Epithelial cell of proximal tubule (primary cell): ENCODE data around the gene KY. TPM values are rescaled to one million over a fixed set of nuclear protein-coding genes. Genes with fewer than 3 reads are reported as not detected.
"Not testable (repeated sequence)": the region's sequence is repeated elsewhere in the genome, so short reads cannot be mapped to it uniquely, and the experiment has no call there.

Source experiments
- DNase-seq: peaks from one replicate; pipeline ENCODE4 v3.0.0-alpha.2; 2011; ENCODE audit warnings: low read depth
- H3K4me3 ChIP-seq: 2 replicates; pipeline ENCODE4 v1.5.1; 2011; ENCODE audit warnings: low read depth, mild to moderate bottlenecking, low read length
- CTCF ChIP-seq: conservative IDR thresholded peaks from 2 replicates; pipeline ENCODE4 v1.5.1; 2012; ENCODE audit warnings: low read depth, mild to moderate bottlenecking, low read length
- total RNA-seq: library from RNA; depleted of rRNA; stranded (reverse); fragments of >200 nt; gene quantifications from 2 replicates; pipeline ENCODE4 v1.2.3, GENCODE V29; 2015

The KY gene
- total RNA-seq, 1 donor from 2014 or later = not detected

GRCh38 chr3:134594331-134594741 lies 56.5 kb downstream of the KY start:
- no peak for DNase-seq
- TF ChIP-seq CTCF = no peak
- no peak overlapping the region for H3K4me3 ChIP-seq

- H3K4me3 ChIP-seq = no peak overlapping the region
- no peak for DNase-seq
- no peak for TF ChIP-seq CTCF
Observed at GRCh38 chr3:134592806-134593205, 58.0 kb downstream of the KY start.

GRCh38 chr3:134590766-134591165 lies 60.1 kb downstream of the KY start:
- TF ChIP-seq CTCF = no peak
- no peak overlapping the region for H3K4me3 ChIP-seq
- DNase-seq = no peak

- no peak overlapping the region for H3K4me3 ChIP-seq
- no peak for TF ChIP-seq CTCF
- DNase-seq = no peak
Observed at GRCh38 chr3:134579141-134579665, 71.6 kb downstream of the KY start.

GRCh38 chr3:134576831-134577230 lies 74.0 kb downstream of the KY start:
- no peak for DNase-seq
- no peak for TF ChIP-seq CTCF
- no peak overlapping the region for H3K4me3 ChIP-seq

- no peak for TF ChIP-seq CTCF
- H3K4me3 ChIP-seq = no peak overlapping the region
- no peak for DNase-seq
Observed at GRCh38 chr3:134576426-134576825, 74.4 kb downstream of the KY start.

- DNase-seq, H3K4me3 ChIP-seq: not testable (repeated sequence)
Observed at GRCh38 chr3:134569899-134570298, 80.9 kb downstream of the KY start.
